NCI-H748 (cell line): Measurements from ENCODE around the gene MAD2L1.

Source experiments
- DNase-seq: peaks from one replicate; lab custom pipeline; 2025; ENCODE audit not compliant: unreplicated experiment; lab: John Stamatoyannopoulos, UW

MAD2L1 gene

GRCh38 chr4:120059036-120059435, 7.6 kb downstream of the MAD2L1 start:
- no peak for DNase-seq

DNA sequence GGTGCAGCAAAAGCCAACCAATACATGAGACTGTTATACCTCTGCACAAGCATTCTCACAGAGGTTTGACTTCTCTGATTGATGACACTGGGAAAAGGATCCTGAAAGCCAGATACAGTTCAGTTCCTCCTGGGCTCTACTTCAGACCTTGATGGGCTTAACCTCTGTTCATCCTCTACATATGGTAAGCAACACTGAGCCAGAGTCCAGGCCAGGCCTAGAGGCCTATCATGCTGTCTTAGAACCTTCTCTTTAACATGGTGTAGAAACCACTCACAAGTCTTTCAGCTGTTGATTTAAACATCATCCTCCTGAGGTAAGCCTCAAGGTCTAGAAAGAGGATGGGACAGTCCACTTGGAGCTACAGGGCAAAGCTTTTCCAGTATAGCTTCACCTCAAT, 9.2 kb downstream of the MAD2L1 start:
- DNase-seq, result no peak

DNA sequence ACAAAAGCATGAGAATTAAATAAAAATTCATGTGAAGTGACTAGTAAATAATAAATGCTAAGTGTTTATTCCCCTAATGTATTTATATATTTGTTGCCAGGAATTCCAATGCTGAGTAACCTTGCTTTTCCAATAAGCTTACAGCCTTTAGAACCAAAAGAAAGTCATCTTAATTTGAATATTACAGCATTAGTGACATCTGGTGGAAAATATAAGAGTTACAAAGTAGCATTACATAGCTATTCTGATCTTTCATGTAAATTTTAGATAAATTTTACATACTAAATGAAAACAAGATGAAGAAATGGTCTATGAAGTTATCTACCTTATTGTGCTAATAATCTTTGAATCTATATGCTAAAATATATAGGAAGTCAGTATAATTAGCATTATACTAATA, 10.4 kb downstream of the MAD2L1 start:
- DNase-seq, result peak; percentile 5

GRCh38 chr4:120055795-120056194, 10.9 kb downstream of the MAD2L1 start:
- DNase-seq, result no peak

GRCh38 chr4:120055162-120055561, 11.5 kb downstream of the MAD2L1 start:
- DNase-seq, result peak; percentile 63

DNA sequence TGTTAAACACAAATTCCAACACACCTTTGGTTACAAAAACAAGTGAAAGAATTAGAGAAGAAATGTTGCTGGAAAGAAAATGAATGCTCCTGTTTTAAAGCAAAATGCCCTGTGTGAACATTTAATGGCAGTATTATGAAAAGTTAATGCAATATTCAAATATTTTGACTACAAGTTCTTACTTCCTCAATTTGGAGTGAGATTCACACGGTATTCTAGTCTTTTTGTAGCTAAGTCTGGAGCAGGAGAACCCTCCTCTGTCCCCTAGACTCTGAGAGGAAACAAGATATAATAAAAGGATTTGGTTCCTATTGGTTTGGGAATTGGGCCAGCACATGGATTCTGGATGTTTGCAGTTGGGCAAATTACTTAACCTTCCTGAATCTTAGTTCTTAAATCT, 12.7 kb downstream of the MAD2L1 start:
- DNase-seq, result no peak

- peak; percentile 53 for DNase-seq
Measured at GRCh38 chr4:120052856-120053255, 13.8 kb downstream of the MAD2L1 start.

- DNase-seq, result no peak
Measured at GRCh38 chr4:120051253-120051652, 15.4 kb downstream of the MAD2L1 start.

GRCh38 chr4:120049732-120050494, 16.7 kb downstream of the MAD2L1 start:
- peak; percentile 85 for DNase-seq

DNA sequence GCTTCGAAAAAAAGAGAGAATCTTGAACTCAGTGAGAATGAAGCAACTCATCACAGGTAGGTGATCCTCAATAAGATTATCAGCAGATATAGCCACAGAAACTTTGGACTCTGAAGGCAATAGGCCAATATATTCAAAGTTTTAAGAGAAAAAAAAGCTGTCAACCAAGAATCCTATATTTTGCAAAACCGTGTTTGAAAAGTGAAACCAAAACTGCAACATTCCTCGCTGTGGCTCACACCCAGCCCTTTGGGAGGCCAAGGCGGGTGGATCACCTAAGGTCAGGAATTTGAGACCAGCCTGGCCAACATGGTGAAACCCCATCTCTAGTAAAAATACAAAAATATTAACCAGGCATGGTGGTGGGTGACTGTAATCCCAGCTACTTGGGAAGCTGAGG, 22.8 kb downstream of the MAD2L1 start:
- DNase-seq, result no peak

GRCh38 chr4:120037411-120037810, 29.2 kb downstream of the MAD2L1 start:
- DNase-seq, result no peak

GRCh38 chr4:120034913-120035312, 31.7 kb downstream of the MAD2L1 start:
- DNase-seq, result no peak

DNA sequence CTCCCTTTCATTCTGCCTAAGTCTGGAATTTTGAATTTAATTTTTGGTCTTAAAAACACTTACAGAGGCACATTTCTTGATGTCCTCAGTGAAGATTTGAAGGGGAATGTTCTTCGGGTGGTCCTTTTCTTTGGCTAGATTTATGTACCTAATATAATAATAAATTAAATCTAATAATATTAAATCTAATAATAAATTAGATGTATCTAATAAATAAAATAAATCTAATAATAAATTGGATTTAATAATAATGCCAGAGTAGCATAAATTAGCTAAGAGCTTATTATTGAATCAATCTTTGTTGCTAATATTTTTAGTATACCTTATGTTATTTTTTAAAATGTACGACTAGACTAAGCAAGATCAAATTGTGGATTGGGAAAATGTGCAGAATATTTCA, 39.8 kb downstream of the MAD2L1 start:
- DNase-seq, result no peak

- no peak for DNase-seq
Measured at GRCh38 chr4:120025516-120025915, 41.1 kb downstream of the MAD2L1 start.

GRCh38 chr4:120018786-120019185, 47.9 kb downstream of the MAD2L1 start:
- no peak for DNase-seq

GRCh38 chr4:120017939-120018692, 48.5 kb downstream of the MAD2L1 start:
- DNase-seq, result no peak

- DNase-seq, result no peak
Measured at GRCh38 chr4:120011725-120012124, 54.9 kb downstream of the MAD2L1 start.

DNA sequence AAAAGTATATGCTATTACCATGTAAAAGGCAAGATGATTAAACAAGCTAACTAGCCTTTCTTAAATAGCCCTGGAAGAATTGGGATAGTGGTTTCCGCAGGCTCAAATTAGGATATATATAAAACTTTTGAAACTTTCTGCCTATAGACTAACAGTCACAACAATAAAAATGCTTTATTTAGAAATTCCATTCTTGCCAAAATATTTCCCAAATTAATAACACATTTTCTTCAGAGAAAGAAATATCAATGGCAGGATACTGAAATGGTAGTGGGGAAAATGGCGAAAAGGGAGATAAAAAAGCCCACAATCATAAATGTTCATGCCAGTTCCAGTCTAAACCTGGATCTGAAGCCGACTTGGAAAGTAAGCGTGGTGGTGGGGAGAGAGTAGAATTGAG, 56.0 kb downstream of the MAD2L1 start:
- DNase-seq, result no peak

- DNase-seq, result no peak
Measured at GRCh38 chr4:120009731-120010130, 56.9 kb downstream of the MAD2L1 start.

DNA sequence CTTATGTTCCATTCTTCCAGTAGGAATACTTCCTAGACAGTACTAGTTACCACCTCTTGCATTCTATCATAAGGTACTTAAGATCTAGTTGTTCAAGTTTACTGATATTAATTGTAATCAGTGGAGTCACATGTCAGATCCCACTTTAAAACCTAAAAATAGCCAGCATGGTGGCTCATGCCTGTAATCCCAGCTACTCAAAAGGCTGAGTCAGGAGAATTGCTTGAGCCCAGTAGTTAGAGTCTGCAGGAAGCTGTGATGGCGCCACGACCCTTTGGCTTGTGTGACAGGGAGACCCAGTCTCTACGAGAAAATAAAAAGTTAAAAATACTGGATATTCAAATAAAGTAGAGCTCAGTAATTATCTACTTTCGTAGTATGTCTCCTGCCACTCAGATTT, 57.7 kb downstream of the MAD2L1 start:
- DNase-seq, result no peak

DNA sequence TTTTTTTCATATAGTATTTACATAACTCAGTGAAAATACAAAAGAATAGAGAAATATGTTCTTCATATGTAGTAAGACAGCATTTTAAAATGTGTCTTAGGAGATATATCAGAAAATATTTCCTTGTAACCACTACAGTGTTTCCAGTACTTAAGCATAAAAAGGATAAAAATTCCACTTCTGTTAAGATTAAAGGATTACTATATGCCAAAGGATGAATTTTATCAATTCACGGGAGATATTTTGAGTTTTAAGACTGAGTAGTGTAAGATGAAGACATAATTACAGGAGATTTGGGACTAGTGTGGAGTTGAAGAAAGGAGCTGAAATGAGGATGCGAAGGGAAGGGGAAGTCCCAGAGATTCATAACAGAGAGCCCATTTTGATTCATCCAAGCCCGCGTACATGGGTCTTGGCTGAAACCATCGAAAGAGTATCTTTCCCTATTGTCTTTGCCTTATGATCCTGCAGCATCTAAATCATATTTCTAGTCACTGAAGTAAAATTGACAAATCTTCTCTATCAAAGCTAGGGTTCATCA, 58.7 kb downstream of the MAD2L1 start:
- DNase-seq, result no peak

DNA sequence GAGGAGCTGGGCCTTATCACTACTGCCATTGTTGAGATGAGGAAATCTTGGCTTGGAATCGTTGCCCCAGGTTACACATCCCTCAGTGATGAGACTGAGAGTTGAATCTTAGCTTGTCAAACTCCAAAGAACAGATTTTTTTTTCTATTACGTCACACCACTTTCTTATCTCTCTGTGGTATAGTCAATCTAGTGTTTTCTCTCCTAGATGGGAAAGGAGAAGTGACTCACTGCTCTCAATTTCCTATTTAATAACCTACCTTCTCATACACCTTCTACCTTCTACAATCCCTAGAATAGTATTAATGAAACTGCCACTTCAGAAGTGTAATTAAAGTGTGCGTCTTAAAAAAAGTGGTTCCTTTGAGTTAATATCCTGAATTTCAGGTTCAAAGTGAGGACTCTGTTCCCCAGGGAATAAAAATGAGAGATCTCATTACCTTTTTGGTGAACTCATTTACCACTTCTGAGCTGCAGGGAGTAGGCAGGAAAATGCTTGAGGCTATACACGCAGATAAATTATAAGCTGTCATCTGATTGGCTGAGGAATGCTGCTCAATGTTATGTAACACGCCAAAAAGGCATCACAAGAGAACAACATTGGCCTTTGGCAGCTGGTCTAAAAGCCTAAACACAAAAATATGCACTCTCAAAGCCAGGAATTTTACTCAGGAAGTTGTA, 59.3 kb downstream of the MAD2L1 start:
- DNase-seq, result no peak
